GM18873 (cell line): ENCODE measurements around the gene TAF6.

Experiments
- ATAC-seq: cut with Tn5 transposase; IDR thresholded peaks from one replicate; pipeline ENCODE4 v1.9.1; 2021; ENCODE audit warnings: mild to moderate bottlenecking, moderate library complexity, moderate number of reproducible peaks; ENCODE audit not compliant: unreplicated experiment, low FRiP score

TAF6 gene

DNA sequence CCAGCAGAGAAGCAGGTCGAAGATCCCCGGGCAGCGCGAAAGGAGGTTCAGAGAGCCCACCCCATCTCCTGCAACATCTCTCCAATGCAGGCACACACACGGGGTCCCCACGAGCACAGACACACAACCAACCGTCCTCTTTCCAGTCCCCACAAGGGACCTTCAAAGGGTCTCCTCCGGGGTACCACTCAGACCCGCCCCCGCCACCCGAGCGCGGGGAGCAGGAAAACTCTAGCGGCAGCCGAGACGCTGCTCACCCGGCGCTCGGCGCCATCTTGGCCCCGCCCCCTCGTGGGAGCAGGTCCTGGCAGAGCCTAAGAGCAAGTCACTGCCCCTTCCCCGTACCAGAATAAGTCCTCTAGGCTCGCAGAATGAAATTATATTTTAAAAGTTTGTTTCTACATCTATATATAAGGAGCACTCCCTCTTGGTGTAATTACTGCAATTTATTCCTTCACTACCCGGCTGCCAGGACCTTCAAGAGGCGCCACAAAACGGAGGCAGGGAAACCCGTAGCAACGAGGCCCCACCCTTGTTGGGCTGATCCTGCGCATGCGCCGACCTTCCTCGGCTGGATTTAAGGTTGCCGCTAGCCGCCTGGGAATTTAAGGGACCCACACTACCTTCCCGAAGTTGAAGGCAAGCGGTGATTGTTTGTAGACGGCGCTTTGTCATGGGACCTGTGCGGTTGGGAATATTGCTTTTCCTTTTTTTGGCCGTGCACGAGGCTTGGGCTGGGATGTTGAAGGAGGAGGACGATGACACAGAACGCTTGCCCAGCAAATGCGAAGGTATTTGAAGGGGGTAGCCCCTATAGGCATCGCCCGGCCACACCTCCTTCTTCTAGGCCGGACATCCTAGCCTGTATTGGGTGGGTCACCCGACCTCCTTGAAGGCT lies at the start of gene TAF6, which contains the start of gene CNPY4:
Gene TAF6 (minus strand): TSS at position 287 of the 898 bp plus-strand sequence. CDS start 5,149 bp downstream, outside the sequence.
Gene CNPY4 (plus strand): TSS at position 563 of the 898 bp plus-strand sequence. CDS start 111 bp downstream, at position 674.
- ATAC-seq, result peak; percentile 63

DNA sequence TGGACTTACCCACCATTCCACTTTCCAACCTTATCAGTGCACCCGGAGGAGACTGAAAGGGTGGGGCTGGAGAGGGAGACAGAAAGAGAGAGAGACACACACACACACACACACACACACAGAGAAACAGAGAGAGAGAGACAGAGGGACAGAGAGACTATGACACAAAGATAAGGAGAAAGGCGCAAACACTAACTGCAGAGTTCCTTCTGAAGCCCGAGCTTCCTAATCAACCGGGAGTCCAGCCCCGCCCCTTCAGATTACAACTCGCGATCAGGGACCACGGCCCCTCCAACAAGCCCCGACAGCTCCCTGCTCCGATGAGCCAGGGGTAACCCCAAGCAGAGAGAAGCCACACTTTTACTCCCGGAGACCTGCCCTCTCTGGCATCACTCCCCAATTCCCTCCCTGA lies 48.8 kb upstream of the TAF6 start:
- no peak for ATAC-seq

DNA sequence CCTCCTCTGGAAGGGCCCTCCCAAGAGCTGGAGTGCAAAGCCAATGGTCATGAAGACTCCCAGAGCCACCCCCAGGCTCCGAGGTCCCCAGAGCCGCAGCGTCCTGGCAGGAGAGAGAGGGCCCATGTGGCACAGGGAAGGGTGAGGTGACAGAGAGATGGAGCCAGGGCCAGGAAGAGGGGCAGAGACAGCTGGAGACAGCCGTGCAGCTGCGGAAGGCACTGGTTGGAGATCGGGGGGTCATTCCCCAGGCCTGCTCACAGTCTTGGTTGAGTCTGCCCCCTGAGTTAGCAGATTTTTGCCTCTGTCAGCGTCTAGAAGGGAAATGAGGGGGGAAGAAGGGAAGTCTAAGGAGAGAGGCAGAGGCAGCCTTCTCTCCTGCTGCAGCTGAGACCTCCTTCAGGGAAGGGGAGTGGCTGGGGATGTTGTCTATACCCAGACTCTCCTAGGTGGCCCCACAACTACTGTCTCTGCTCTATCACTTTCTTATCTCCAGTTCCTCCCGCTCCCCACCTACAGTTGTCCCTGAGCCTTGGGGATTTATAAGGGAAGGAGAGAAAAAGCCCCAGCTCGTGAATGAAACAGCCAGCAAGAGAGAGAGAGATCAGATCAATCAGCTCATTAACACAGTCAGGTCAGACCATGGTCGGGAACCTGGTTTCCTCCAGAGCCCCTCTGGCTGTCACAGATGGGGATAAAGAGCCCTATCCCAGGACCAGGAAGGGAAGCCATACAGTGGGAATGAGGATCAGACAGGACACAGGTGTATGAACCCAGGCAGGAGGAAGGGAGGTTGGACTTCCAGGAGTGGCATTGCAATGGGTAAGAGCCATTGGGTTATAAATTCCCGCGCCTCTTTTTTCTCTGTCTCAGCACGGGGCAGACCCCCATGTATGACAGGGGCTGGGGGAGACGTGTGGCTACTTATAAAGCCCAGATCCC lies 48.1 kb upstream of the TAF6 start:
- ATAC-seq, result no peak

DNA sequence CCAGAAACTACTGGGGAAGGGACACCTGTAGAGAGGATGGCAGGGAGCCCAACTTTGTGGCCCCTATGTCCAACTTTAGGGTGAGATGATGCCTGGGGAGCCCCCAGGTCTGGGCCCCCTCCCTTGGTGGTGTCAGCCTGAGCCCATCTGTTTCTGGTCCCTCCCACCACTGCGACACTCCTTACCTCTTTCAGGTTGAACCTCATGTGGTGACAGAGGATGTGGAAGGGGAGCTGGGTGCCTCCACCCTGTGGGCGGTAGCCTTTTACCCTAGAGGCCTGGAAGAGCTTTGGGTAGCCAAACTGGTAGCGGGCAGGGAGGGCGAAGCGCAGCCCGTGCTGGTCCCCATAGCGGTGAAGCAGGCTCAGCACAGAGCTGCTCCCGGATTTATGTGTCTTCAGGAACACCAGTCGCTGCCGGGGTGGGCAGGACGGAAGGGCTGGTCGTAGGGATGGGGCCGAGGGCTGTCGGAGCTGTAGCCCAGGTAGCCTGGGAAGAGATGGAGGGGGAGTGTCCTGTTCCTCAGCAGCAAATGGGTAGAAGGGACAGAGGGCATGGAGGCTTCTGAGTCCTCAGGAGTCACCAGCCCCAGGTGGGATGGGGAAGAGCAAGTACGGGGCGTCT lies 47.3 kb upstream of the TAF6 start:
- no peak for ATAC-seq

DNA sequence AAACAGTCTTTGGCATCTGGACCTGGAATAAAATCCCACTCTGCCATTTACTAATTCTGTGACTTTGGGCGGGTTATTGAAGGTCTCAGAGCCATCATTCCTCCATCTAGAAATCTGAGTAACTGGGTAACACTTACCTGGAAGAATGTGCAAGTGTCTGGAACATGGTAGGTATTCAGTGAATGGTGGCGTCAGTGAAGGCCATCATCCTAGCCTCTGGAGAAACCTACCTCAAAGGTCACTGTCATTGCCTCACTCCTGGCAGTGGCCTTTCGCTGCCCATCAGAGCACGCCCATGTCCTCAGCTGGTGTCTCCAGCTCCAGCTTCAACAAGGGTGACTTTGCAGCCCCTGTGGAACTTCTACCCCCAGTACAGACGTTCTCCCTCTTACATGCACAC lies 44.7 kb upstream of the TAF6 start:
- no peak for ATAC-seq

DNA sequence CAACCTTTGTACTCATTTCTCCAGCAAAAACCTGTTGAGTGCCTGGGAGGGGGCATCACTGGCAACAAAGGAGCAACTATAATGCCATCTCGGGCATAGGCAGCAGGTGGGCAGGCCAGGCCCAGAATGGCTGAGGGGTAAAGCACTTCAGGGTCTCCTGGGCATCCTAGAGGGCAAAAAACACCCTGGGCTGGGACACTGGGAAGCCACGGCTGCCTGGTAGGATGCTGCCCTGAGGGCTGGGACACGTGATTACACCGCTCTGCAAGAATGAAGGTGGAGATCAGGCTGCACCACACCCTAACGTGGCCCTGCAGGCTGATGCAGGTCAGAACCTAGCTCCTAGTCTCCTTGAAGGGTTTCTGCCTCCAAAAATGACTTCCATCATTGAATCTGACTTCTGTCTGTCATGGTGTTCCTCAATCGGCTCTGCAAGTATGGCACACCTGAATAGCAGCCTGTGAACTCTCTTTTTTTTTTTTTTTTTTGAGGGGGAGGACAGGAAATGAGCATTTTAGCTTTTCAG lies 43.9 kb upstream of the TAF6 start:
- ATAC-seq, result no peak

DNA sequence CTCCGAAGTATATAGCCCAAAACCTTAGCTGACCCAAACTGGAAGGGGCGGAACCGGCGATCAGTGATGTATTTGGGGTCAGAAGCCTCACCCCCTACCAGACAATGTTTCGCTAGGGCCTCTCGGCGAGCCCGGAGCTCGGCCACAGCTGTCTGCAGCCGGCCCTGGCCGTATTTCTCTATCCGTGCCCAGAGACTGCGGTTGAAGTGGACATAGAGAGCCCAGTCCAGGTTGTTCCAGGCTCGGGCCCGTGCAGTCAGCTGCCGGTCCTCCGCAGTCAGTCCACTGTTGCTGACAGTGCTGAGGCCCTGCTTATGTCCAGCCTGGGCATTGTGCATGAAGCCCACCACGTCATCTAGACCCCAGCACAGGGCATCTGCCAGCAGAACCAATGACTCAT lies 40.9 kb upstream of the TAF6 start:
- no peak for ATAC-seq

DNA sequence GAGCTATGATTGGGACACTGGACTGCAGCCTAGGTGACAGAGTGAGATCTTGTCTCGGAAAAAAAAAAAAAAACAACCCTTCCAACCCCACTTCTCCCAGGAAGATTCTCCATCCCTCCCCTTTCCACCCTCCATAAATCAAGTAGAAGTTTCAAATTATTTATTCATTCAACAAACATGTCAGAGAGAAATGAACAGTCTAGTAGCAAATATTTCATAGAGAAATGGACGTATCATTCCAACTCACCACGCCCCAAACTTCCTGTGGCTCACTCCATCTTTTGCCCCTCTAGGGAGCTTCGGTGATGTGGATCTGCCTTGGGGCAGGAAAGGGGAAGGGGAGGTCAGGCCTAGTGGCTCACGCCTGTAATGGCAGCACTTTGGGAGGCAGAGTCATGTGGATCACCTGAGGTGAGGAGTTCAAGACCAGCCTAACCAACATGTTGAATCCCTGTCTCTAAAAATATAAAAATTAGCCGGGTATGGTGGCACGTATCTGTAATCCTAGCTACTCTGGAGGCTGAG lies 40.0 kb upstream of the TAF6 start:
- ATAC-seq, result no peak

DNA sequence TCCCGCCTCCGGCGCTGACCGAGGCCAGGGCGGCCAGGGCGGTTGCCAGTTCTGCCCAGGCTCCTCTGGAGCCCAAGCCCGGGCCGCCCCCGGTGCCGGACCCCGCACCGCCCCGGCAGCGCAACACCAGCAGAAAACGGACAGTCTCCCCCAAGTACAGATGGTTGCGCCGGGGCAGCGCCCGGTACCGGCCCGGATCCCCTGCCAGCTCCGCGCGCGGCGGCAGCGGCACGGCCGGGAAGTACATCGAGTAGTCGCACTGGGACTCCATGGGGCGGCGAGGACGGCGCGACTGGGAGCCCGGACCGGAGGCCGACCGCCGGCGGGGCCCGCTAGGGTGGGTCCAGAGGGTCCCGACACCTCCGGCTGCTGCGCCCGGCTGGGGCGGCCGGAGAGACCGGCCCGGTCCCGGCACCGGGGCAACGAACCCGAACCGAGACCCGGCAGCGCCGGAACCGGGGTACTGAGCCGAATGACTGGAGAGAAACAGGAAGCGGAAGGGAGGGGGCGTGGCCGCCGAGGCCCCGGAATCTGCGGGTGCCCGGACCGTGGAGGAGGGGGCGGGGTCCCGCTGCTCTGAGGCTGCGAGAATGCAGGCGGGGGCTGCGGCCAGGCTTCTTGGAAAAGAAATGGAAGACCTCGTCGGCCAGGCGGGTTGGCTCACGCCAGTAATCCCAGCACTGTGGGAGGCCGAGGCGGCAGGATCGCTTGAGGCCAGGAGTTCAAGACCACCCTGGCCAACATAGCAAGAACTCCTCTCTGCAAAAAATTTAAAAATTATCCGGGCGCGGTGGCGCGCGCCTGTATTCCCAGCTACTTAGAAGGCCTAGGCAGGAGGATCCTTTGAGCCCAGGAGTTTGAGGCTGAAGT lies 39.3 kb upstream of the TAF6 start, which contains the start of gene TRAPPC14:
Gene TRAPPC14 (minus strand): TSS at position 495 of the 870 bp plus-strand sequence. CDS start 224 bp downstream, at position 271.
- ATAC-seq, result peak; percentile 65

DNA sequence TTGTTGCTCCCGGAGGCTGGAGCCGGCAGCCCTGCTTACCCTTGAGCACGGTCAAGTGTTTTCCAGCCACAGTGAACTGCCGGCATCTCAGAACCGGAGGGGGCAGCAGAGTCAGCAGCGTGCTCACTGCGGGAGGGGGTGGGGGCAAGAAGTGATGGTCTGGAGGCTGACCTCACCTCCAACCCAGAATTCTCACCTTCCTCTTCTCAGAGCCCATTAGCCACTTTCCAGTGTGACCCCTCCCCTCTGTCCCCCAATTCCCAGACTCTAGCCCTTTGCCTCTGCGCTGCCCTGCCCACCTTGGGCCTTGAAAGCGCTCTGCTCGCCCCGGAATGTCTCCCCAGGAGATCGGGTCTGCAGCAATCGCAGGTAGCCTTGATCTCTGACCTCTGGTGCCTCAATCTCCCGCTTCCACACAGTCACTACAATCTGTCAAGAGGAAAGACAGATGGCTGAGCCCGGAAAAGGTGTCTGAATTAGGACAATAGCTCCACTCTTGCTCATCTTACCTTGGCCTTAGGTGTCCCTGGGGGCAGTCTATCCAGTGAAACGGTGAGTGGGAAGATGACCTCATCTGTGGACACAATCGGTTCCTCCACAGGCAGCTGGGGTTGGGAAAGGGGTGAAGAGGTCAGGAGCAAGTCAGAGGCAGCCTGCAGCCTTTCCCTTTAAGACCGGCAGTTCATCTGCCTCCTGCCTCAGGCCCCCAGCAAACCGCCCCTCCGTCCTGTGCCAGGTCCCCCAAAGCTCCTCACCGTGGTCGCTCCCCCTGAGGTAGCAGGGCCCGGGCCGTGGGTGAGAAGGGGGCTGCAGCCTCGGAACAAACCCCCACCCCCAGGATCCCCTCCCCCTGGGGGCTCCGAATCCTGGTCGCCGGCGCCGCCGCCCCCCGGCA lies 38.4 kb upstream of the TAF6 start:
- no peak for ATAC-seq

DNA sequence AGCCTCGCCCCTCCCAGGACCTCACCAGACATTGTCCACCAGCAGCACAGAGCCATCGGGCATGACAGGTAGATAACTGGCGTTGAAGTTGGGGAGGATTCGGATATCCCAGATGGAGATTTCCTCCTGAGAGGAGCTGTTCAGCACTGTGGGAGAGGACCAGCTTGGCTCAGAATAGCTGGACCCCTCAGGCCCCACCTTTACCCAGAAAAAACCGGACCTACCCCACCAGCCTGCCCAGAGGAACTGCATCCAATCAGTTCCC lies 37.8 kb upstream of the TAF6 start:
- ATAC-seq, result no peak

DNA sequence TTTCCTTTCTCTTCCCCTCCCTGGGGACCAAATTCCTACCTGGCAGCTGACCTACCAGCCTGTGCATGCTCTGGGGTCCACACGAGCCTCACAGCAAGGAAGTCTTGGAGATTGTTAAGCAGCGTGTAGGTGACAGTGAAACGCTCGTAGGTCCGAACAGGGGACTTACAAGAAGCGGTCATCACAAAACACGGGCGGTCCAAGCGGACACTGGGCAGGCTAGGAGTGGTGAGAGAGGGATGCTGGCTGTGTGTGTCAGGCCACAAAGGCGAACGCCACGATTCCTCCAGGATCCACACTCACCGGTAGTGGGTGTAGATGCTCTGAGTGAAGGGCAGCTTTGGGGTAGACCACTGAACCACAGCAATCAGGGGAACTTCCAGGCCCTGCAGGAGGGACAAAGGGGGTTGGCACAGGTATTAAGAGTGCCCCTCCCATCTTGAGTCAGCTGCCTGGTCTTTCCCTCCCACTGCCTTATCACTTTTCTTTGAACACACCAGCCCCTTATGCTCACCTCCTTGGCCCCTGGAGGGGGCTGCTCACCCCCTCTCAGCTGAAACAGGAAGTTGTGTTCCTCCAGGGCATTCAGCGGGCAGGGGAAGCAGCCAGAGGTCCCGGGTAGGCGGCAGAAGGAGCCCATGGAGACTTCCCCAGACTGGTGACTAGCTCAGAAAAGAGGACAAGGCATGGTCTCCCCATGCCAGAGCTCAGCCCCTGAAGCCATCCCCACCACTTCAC lies 37.3 kb upstream of the TAF6 start:
- ATAC-seq, result no peak

DNA sequence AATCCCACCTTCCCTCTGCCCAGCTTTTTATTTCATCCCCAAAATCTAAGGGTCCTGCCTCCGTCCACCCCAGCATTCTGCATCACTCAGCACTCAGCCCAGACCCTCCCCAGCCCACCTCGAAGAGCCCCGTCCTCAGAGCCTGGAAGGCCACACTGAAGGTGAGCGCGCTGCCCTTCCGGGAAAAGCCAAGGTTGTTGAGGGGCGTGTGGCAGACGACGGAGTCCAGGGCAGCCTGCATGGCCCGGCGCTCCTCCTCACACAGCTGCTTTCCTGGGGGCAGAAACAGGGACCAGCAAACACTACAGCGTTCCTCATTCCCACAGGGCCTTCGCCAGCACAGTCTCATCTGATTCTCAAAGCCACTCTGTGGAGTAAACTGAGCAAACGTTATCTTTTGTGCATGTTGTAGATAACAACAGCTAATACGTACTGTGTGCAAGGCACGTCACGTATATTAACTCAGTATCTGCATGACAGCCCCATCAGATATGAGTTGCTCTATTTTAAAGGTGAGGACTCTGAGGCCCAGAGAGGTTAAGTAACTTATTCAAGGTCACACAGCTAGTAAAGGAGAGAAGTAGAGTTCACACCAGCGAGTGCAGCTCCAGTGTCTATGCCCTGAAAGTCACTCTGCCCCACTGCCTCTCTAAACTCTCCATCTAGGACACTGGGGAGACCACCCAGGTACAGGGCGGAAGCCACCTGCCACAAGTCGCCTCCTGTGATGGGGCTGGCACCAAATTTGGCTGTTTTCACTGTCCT lies 36.6 kb upstream of the TAF6 start:
- ATAC-seq, result no peak

DNA sequence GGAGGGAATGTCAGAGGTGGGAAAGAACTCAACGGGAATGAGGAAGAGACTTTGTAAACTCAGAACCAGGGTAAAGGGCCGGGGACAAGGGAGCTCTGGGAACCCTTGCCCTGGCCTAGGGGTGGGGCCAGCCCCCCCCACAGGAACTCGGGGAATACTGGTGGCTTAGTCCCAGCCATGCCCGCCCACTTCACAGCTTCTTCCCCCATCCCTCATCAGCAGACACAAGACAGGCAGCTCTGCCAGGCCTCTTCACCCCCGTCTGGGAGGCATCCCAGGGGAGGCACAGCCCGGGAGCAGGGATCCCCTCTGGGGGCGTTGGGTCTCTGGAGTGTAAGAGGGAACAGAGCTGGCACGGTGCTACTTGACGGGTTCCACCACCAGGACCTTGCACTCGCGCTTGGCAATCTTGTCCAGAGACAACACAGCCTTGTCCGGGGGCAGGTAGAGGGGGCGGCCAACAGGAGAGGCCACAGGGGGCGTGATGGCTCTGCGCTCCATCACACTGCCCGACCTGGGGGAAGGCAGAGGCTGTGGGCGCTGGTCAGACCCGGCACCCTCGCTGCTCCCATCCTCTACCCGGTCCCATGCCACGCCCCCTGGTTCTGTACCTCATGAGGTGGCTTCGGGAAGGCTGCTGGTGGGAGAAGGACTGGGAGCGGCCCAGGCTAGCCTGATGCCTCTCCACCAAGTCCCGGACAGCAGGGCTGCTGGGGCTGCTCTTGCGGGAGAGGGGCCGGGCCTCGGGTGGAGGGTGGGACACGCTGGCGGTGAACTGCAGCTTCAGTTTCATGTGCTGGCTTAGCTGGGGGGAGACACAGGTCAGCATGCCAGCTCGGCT lies 35.7 kb upstream of the TAF6 start:
- ATAC-seq, result no peak

DNA sequence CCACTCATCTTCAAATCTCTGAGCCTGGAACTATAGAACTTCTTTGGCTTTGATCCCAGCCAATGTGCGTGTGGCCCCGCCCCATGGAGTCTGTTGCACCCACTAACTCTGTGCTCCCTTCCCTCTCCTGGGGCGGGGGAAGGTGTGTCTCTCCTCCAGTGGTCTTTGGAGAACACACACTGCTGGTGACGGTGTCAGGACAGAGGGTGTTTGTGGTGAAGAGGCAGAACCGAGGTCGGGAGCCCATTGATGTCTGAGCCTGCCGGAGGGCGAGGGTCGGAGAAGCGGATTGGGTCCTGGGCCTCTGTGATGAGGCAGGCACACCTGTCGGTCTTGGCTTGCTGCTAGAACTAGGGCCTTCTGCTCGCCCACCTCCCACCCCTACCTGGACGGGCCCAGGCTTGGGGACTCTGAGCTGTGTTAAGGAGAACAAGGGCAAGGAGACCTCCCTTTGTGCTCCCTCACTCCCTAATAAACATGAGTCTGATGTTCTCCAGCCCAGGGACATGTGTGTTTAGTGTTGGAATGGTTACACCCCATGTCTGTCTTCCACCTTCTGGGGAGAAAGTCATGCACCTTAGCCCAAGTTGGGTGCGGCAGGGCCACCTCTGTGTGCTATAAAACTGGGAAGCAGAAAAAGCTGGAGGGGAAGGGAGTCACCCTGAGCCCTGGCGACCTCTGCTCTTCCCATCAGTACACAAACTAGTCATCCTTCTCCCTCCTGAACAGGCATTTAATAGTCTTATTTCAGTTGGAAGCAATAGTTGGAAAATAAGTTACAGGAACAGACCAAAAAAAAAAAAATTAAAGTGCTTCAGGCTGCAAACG lies 34.8 kb upstream of the TAF6 start:
- ATAC-seq, result no peak
